Omental fat pad (tissue), 4 donors: ENCODE results near the gene TMEM44. TPM values are rescaled to one million over a fixed set of nuclear protein-coding genes. Genes with fewer than 3 reads are reported as not detected.

ENCODE experiments used
- ATAC-seq: fragments of 150-250 bp; one replicate; pipeline ENCODE4 v1.9.1; 2016; ENCODE audit warnings: mild to moderate bottlenecking, moderate library complexity; ENCODE audit not compliant: low FRiP score
- DNase-seq: peaks from one replicate; pipeline ENCODE4 v3.0.0-alpha.2; 2019; ENCODE audit warnings: low spot score
- CTCF ChIP-seq, 3 donors: fragments of 450-650 bp; IDR thresholded peaks; one replicate each; pipeline ENCODE4 v1.5.1; 2016 to 2017; ENCODE audit warnings: antibody characterized with exemption in 3 of 3, mild to moderate bottlenecking in 3 of 3, moderate library complexity in 2 of 3
- total RNA-seq, 4 donors: library from RNA; depleted of rRNA; stranded (reverse); fragments of >200 nt; gene quantifications; one replicate each; pipeline ENCODE4 v1.1.0, GENCODE V29; 2016

The TMEM44 gene
- total RNA-seq, 4 donors from 2014 or later: 3.3 to 26.8 (median 7.5) TPM

- TF ChIP-seq CTCF (IDR thresholded peaks at IDR 0.05): no peak
- no peak for DNase-seq
- no peak for ATAC-seq
Measured at GRCh38 chr3:194647747-194648146, 14.5 kb upstream of the TMEM44 start.

GRCh38 chr3:194642769-194643168, 9.6 kb upstream of the TMEM44 start:
- TF ChIP-seq CTCF (IDR thresholded peaks at IDR 0.05): no peak
- DNase-seq: no peak
- no peak for ATAC-seq

- DNase-seq: no peak
- TF ChIP-seq CTCF (IDR thresholded peaks at IDR 0.05): no peak
- ATAC-seq: no peak
Measured at GRCh38 chr3:194640829-194641228, 7.6 kb upstream of the TMEM44 start.

GRCh38 chr3:194638991-194639605, 5.9 kb upstream of the TMEM44 start:
- no peak for TF ChIP-seq CTCF (IDR thresholded peaks at IDR 0.05)
- ATAC-seq (no peak), DNase-seq (no peak)

DNA sequence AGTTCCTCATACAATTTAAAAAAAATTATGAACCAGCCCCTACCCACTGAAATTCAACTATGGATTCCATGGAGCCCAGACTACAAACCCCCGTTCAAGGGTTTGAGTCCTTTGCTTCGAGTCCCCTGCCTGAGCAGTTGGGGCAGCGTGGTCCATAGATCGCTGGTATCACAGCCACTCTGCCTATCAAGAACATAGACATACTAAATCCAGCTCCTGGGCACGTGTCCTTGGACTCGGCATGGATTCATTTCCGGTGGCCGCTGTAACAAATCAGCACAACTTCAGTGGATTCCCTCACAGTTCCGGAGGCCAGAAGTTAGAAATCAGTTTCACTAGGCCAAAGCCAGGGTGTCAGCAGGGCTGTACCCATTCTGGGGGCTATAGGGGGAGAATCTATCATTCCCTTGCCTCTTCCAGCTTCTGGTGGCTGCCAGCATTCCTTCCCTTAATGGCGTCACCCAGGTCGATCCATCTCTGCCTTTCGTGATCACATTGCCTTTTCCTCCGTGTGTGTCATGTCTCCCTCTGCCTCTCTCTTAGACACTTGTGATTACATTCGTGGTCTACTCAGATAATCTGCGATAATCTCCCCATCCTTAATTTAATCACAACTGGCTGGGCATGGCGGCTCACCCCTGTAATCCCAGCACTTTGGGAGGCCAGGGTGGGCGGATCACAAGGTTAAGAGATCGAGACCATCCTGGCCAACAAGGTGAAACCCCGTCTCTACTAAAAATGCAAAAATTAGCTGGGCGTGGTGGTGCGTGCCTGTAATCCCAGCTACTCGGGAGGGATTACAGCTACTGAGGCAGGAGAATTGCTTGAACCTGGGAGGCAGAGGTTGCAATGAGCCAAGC, 4.6 kb upstream of the TMEM44 start:
- TF ChIP-seq CTCF (IDR thresholded peaks at IDR 0.05): no peak
- DNase-seq (no peak), ATAC-seq (no peak)

DNA sequence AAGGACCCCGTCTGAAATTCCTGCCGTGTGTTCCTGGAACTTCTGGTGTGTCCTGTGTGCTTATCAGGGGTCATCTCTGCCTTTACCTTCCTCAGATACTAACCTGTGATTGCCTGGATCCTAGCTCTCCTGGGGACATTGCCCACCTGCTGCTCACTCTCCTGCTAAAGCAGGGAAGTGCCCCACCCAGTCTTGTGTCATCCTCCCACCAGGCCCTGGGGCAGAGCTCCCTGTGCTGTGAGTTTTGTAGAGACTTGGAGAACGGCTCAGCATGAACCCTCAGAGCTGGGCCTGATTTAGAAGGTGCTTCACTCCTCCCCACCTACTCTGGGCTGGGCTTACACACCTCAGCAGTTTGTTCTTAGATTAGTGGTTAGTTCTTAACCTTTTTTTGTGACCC, 3.8 kb upstream of the TMEM44 start:
- TF ChIP-seq CTCF (IDR thresholded peaks at IDR 0.05): no peak
- ATAC-seq (no peak), DNase-seq (no peak)
